ENCODE measurements around the gene MAP4K4. TPM values are rescaled to one million over a fixed set of nuclear protein-coding genes. Genes with fewer than 3 reads are reported as not detected.

The MAP4K4 gene
- total and polyA plus RNA-seq, 4 donors = 19.7 to 91.7 (median 54.0) TPM

GRCh38 chr2:101698014-101698843 lies 722 bp downstream of the MAP4K4 start:
- ATAC-seq (ENCODE audit: insufficient read depth, low FRiP score) = no peak
- peaks cover 0 to 35% (median 6%) of the 10 kb centered on the region in 5 donors for H3K4me1 ChIP-seq (ENCODE audit: control insufficient read depth in 5 of 5, insufficient read depth in 5 of 5, low read length in 5 of 5)

GRCh38 chr2:101698844-101699754 lies 1.6 kb downstream of the MAP4K4 start:
- WGBS, 2 donors = 18 to 26% methylated on average over 16 of the region's 16 CpGs
- no peak for TF ChIP-seq CTCF (IDR thresholded peaks at IDR 0.05; ENCODE audit: control extremely low read depth, extremely low read depth)
- peak overlapping the region; percentile 30 for H3K4me3 ChIP-seq
- peaks cover 2 to 39% (median 6%) of the 10 kb centered on the region in 5 donors for H3K4me1 ChIP-seq (ENCODE audit: control insufficient read depth in 5 of 5, insufficient read depth in 5 of 5, low read length in 5 of 5)
- H3K9ac ChIP-seq (ENCODE audit: insufficient read depth in 1 of 2, low read length in 2 of 2) = peak overlapping the region; percentile 11 to 79
- H3K9me3 ChIP-seq (ENCODE audit: control insufficient read depth in 4 of 4, insufficient read depth in 3 of 4, low read length in 3 of 4) = no peaks in the 10 kb centered on the region
- peak in 2 of 3 donors; percentile 37 to 56 for DNase-seq
- peak overlapping the region; percentile 86 to 100 for H3K27ac ChIP-seq (ENCODE audit: low read depth in 1 of 2, low read length in 1 of 2)
- H3K36me3 ChIP-seq (ENCODE audit: control insufficient read depth in 4 of 4, insufficient read depth in 4 of 4, low read length in 4 of 4) = no peaks in the 10 kb centered on the region
- no peaks in the 10 kb centered on the region for H3K27me3 ChIP-seq (ENCODE audit: control insufficient read depth in 3 of 3, insufficient read depth in 3 of 3, low read length in 2 of 3)
- no peak for ATAC-seq (ENCODE audit: insufficient read depth, low FRiP score)

More at GRCh38 chr2:101698014-101698843, 722 bp downstream of the MAP4K4 start:
- peak; percentile 44 to 75 (median 73) for DNase-seq
- TF ChIP-seq CTCF (IDR thresholded peaks at IDR 0.05; ENCODE audit: control extremely low read depth, extremely low read depth) = no peak
- peak overlapping the region; percentile 86 to 100 for H3K27ac ChIP-seq (ENCODE audit: low read depth in 1 of 2, low read length in 1 of 2)
- H3K27me3 ChIP-seq (ENCODE audit: control insufficient read depth in 3 of 3, insufficient read depth in 3 of 3, low read length in 2 of 3) = no peaks in the 10 kb centered on the region
- H3K36me3 ChIP-seq (ENCODE audit: control insufficient read depth in 4 of 4, insufficient read depth in 4 of 4, low read length in 4 of 4) = no peaks in the 10 kb centered on the region
- 1% methylated on average over 47 to 57 of the region's 57 CpGs for WGBS, 2 donors
- peak overlapping the region; percentile 76 to 79 for H3K9ac ChIP-seq (ENCODE audit: insufficient read depth in 1 of 2, low read length in 2 of 2)
- H3K4me3 ChIP-seq = peak overlapping the region; percentile 85
- H3K9me3 ChIP-seq (ENCODE audit: control insufficient read depth in 4 of 4, insufficient read depth in 3 of 4, low read length in 3 of 4) = peaks cover 0 to 2% (median 0%) of the 10 kb centered on the region in 4 donors

GRCh38 chr2:101699755-101700461 lies 2.4 kb downstream of the MAP4K4 start:
- Histone ChIP-seq H3K9me3 (ENCODE audit: control insufficient read depth in 4 of 4, insufficient read depth in 3 of 4, low read length in 3 of 4) (no peaks in the 10 kb centered on the region), H3K27ac (ENCODE audit: low read depth in 1 of 2, low read length in 1 of 2) (peak overlapping the region; percentile 43 to 100), H3K4me3 (peak overlapping the region; percentile 2), H3K36me3 (ENCODE audit: control insufficient read depth in 4 of 4, insufficient read depth in 4 of 4, low read length in 4 of 4) (no peaks in the 10 kb centered on the region), H3K4me1 (ENCODE audit: control insufficient read depth in 5 of 5, insufficient read depth in 5 of 5, low read length in 5 of 5) (peaks cover 3 to 43% (median 6%) of the 10 kb centered on the region in 5 donors), H3K9ac (ENCODE audit: insufficient read depth in 1 of 2, low read length in 2 of 2) (peak overlapping the region; percentile 11 to 79), H3K27me3 (ENCODE audit: control insufficient read depth in 3 of 3, insufficient read depth in 3 of 3, low read length in 2 of 3) (no peaks in the 10 kb centered on the region)
- no peak for TF ChIP-seq CTCF (IDR thresholded peaks at IDR 0.05; ENCODE audit: control extremely low read depth, extremely low read depth)
- ATAC-seq (ENCODE audit: insufficient read depth, low FRiP score) (no peak), DNase-seq (peak; percentile 21 to 68 (median 61))
- WGBS, 2 donors = 44 to 63% methylated on average over 13 of the region's 13 CpGs

Measured in lung (tissue), 12 donors.